Frontal cortex (tissue), 4 donors: ENCODE results near the gene CRYAB. TPM values are rescaled to one million over a fixed set of nuclear protein-coding genes. Genes with fewer than 3 reads are reported as not detected.
"Not testable (repeated sequence)": the region's sequence is repeated elsewhere in the genome, so short reads cannot be mapped to it uniquely, and the experiment has no call there.

Experiments used
- DNase-seq, 2 donors: peaks; one replicate each; pipeline ENCODE4 v3.0.0; 2012; ENCODE audit warnings: low spot score in 2 of 2
- FAIRE-seq: peaks from 2 replicates; lab custom pipeline; 2012; peaks lifted over from hg19 to GRCh38; lab: Jason Lieb, UNC
- total RNA-seq: library from RNA; depleted of rRNA; stranded (reverse); fragments of >200 nt; gene quantifications from one replicate; pipeline ENCODE4 v1.2.3, GENCODE V29; 2014
- donor health status: control.
- donor health status: control.
- donor health status: control.

The CRYAB gene
- total RNA-seq, 1 donor from 2014 or later: 6.5 TPM

DNA sequence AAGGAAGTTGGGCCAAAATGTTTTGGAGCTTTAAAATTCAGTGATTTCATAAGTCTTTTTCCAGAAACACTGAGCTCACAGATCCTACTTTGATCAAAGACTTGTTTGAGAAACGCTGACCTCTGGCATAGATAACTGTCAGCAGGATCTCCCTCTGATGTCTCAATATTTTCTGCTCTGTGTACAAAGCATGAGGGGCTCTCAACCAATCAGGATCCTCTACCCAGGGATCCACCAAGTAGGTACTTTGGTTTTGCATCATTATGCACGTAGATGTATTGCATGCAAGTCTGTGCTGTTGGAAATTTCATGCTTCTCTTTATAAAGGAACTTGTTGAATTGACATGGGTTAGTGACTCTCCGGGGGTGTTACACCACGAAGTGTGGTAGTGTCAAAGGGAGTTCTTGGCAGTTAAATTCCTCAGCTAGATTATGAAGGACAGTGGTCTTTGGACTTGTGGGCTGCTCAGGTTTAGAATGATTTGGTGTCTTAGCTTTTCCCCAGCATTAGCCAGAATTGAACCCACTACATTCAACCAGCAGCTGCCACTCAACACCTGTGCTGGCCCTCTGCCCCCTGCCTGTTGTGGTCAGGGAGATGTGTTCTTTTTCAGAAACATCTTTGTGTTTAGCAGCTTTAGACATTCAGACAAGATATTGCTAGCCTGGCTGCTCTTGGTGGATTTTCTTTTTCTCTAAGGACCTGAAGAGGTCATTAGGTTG is 23.9 kb upstream of the CRYAB start:
- FAIRE-seq: no peak
- no peak for DNase-seq

DNA sequence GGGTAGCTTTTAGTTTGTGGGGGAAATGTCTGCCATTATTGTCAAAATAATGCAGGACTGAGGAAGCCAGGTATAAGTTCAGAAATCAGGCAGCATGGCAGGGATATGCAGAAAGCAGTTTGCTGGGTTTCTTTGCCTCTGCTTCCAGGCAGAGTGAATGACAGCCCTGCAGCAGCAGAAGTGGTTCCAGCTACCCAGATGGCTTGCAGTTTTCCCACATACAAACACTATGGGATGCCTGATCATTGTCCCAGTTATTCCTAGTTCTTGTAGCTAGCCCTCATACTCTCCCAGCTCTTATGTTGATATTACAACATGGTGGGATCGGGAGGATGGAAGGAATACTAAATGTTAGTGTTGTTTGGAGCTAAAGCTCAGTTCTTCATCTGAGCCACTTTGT is 22.7 kb upstream of the CRYAB start:
- DNase-seq (no peak), FAIRE-seq (no peak)

- DNase-seq (no peak), FAIRE-seq (no peak)
Measured at GRCh38 chr11:111933872-111934271, 22.3 kb upstream of the CRYAB start.

- not testable (repeated sequence) for DNase-seq, FAIRE-seq
Measured at GRCh38 chr11:111933176-111933575, 21.6 kb upstream of the CRYAB start.

- FAIRE-seq (no peak), DNase-seq (no peak)
Measured at GRCh38 chr11:111932611-111932950, 21.0 kb upstream of the CRYAB start.

GRCh38 chr11:111930472-111930871 is 18.9 kb upstream of the CRYAB start:
- FAIRE-seq (no peak), DNase-seq (no peak)

DNA sequence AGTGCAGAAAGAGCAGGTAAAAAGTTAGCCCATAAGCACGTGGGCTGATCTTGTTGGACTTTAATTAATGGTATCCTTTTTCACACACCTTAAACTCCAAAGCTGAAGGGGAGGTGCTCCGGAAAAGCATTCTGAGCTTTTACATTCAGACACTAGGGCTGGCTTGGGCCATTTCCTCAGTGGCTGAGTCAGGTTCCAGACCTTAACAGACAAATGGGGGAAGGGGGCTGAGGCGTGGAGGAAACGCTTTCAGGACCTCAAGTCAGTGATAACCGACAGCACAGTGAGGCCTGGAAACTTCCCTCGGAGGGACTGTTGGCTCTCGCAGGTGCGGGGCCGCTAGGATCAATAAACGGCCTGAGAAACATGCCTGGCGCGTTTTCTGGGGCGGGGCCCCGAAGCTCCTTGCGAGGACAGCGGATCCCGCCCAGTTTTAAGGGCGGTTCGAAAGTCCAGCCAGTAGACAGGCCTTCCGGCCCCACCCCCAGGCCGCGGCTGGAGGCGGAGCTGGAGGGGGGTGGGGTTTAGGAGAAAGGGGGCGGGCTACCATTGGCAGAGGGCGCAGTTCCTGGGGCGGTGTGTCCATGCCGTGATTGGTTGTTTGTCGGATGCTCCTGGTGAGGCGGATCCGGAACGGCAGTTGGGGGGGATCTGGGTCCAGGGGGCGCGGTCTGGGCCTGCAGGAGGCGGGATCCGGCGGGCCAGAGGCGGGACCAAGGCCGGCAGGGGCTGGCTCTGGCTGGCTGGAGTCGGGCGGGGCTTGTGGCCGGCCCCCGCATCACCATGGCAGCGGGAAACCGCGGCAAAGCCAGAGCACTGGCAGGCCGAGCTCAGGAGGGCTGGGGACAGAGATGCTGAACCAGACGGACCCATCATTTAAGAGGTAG is 15.2 kb upstream of the CRYAB start:
- peak; percentile 93 for DNase-seq
- no peak for FAIRE-seq

GRCh38 chr11:111925953-111926352 is 14.4 kb upstream of the CRYAB start:
- DNase-seq: no peak
- no peak for FAIRE-seq

- DNase-seq (no peak), FAIRE-seq (no peak)
Measured at GRCh38 chr11:111923951-111924350, 12.4 kb upstream of the CRYAB start.

DNA sequence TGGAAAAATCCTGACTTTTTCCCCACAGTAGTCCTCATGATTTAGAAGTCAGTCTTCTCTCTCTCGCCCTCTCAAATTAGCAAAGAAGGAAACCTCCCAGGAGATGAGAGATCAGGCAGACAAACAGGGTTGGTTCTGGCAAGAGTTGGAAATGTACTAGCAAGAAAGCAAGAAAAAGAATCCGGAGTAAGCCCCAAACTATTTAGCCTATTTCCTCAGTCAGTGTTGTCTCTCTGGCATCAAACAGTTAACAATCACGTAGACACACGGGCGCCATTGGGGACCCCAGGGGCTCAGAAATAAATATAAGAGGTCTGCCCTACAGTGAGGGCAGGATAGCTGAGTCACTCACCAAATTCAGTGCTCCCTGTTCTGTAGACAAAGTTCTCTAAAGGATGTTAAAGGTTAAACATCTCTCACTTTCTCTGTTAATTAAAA is 11.8 kb upstream of the CRYAB start:
- no peak for FAIRE-seq
- no peak for DNase-seq

DNA sequence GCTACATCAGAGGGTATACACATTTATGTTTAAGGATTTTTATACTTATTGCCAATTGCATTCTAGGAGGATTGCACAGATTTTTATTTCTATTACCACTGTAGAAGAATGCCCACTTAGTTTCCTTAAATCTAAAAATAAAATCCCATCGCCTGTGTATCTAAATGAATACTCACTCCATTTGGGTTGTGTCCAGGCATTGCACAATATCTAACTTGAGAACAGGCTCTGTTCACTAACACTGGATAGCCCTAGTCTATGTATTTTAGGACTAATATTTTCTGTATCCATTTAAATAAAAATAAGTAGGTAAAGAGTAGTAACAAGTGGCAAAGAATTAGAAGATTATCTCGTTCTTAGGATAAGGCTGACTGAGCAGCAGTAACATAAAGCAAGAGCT is 11.2 kb upstream of the CRYAB start:
- no peak for FAIRE-seq
- DNase-seq: no peak

- DNase-seq (no peak), FAIRE-seq (no peak)
Measured at GRCh38 chr11:111921541-111922230, 10.1 kb upstream of the CRYAB start.

- DNase-seq: no peak
Measured at GRCh38 chr11:111920908-111921307, 9.3 kb upstream of the CRYAB start.

DNA sequence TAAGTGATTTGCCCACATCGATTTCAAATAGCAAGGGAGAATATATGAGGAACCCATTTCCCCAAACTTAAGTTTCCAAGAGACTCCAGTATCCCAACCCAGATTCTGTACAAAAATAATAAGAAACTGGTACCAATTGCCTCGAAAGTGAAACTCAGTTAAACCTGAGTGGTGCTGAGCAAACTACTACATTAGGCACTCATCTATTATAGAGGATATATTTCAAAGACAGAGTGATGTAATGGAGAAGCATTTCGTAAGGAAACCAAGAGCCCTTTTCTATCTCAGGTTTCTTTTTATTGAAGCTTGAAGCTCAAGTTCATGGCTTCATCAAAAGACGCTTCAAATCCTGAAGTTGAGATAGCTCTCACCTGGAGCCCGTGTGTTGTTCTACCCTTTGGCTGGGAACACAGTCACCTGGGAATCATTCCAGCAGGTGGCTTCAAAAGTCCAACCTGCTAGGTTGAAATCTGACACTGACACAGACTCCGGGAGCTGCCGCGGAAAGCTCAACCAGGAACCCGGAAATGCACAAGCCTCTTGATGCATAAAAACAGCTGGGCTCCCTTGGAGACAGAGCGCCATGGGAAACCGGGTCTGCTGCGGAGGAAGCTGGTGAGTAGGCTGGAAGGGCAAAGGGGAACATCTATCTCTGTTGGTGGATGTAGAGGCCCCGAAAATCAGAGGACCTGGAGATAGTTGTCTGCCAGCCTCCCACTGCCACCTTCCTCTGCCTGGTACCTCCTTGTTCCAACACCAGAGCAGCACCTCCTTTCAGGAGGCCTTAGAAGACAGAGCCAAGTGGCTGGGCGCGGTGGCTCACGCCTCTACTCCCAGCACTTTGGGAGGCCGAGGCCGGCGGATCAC is 7.1 kb upstream of the CRYAB start, which contains the start of gene C11orf52:
Gene C11orf52, plus strand, starts transcription at position 524 of the 867 bp plus-strand sequence. Its CDS starts 60 bp downstream, at position 584.
- FAIRE-seq: no peak
- no peak for DNase-seq

More at GRCh38 chr11:111920908-111921307, 9.3 kb upstream of the CRYAB start:
- no peak for FAIRE-seq

GRCh38 chr11:111917788-111918187 is 6.2 kb upstream of the CRYAB start:
- no peak for FAIRE-seq

GRCh38 chr11:111917312-111917711 is 5.7 kb upstream of the CRYAB start:
- DNase-seq (no peak), FAIRE-seq (no peak)

More at GRCh38 chr11:111917788-111918187, 6.2 kb upstream of the CRYAB start:
- no peak for DNase-seq

- DNase-seq (no peak), FAIRE-seq (no peak)
Measured at GRCh38 chr11:111916768-111917167, 5.2 kb upstream of the CRYAB start.

- DNase-seq: no peak
- no peak for FAIRE-seq
Measured at GRCh38 chr11:111913997-111914396, 2.4 kb upstream of the CRYAB start.

GRCh38 chr11:111913031-111913861 is 1.7 kb upstream of the CRYAB start:
- DNase-seq: no peak
- FAIRE-seq: no peak
